ENCODE results near the gene RGL2.

- TF ChIP-seq CTCF (IDR thresholded peaks at IDR 0.05) (no peak), POLR2AphosphoS5 (IDR thresholded peaks at IDR 0.05) (no peak)
These were observed 56.8 kb downstream of the RGL2 start for GRCh38 chr6:33241968-33242367.

Data from esophagus muscularis mucosa (tissue), 3 donors.